ENCODE data around the gene IGSF21. TPM values are rescaled to one million over a fixed set of nuclear protein-coding genes. Genes with fewer than 3 reads are reported as not detected.

IGSF21 gene
- total RNA-seq, 5 donors from 2014 or later (not counting 1 experiment from before 2014, with no cell fraction given) = not detected

GRCh38 chr1:18312961-18313360 lies 205.4 kb downstream of the IGSF21 start:
- H3K4me1 Mint-ChIP-seq = no peaks in the 10 kb centered on the region
- DNase-seq (no peak), ATAC-seq (replicated peaks in 1 of 4) (no peak)
- Histone ChIP-seq H3K4me3 (ENCODE audit: control insufficient read depth in 1 of 2, extremely low read depth in 1 of 2, low read length in 1 of 2) (no peak overlapping the region), H3K36me3 (ENCODE audit: control insufficient read depth in 2 of 2, extremely low read depth in 1 of 2, insufficient read depth in 1 of 2, low read length in 1 of 2) (no peaks in the 10 kb centered on the region), H3K9me3 (no peaks in the 10 kb centered on the region), H3K27ac (ENCODE audit: low read length) (no peak overlapping the region), H3K4me1 (ENCODE audit: control insufficient read depth in 1 of 2, extremely low read depth in 1 of 2, insufficient read depth in 2 of 2, low read length in 2 of 2) (no peaks in the 10 kb centered on the region), H3K27me3 (replicated peaks in 1 of 2; ENCODE audit: control insufficient read depth in 2 of 2, extremely low read depth in 1 of 2, insufficient read depth in 2 of 2, low read length in 1 of 2) (peaks cover 0 to 31% of the 10 kb centered on the region in 2 experiments)
- H3K9me3 Mint-ChIP-seq = no peaks in the 10 kb centered on the region
- POLR2A ChIA-PET = no interaction called here
- no peak overlapping the region for H3K4me3 Mint-ChIP-seq
- CTCF ChIA-PET = no interaction called here
- no peak overlapping the region for H3K27ac Mint-ChIP-seq
- H3K36me3 Mint-ChIP-seq = no peaks in the 10 kb centered on the region
- WGBS (ENCODE audit: insufficient coverage) = 86% methylated on average over 8 of the region's 10 CpGs
- peaks cover 7% of the 10 kb centered on the region in 2 donors for H3K27me3 Mint-ChIP-seq

- Histone ChIP-seq H3K4me3 (ENCODE audit: control insufficient read depth in 1 of 2, extremely low read depth in 1 of 2, low read length in 1 of 2) (no peak overlapping the region), H3K27me3 (replicated peaks in 1 of 2; ENCODE audit: control insufficient read depth in 2 of 2, extremely low read depth in 1 of 2, insufficient read depth in 2 of 2, low read length in 1 of 2) (peaks cover 0 to 33% of the 10 kb centered on the region in 2 experiments), H3K4me1 (ENCODE audit: control insufficient read depth in 1 of 2, extremely low read depth in 1 of 2, insufficient read depth in 2 of 2, low read length in 2 of 2) (no peaks in the 10 kb centered on the region), H3K9me3 (no peaks in the 10 kb centered on the region), H3K27ac (ENCODE audit: low read length) (no peak overlapping the region), H3K36me3 (ENCODE audit: control insufficient read depth in 2 of 2, extremely low read depth in 1 of 2, insufficient read depth in 1 of 2, low read length in 1 of 2) (no peaks in the 10 kb centered on the region)
- ChIA-PET CTCF (no interaction called here), POLR2A (no interaction called here)
- Mint-ChIP-seq H3K27ac (no peak overlapping the region), H3K9me3 (no peaks in the 10 kb centered on the region), H3K36me3 (no peaks in the 10 kb centered on the region), H3K4me1 (no peaks in the 10 kb centered on the region), H3K27me3 (peaks cover 2 to 7% of the 10 kb centered on the region in 2 donors), H3K4me3 (no peak overlapping the region)
- DNase-seq (no peak), ATAC-seq (replicated peaks in 1 of 4) (no peak)
- 60% methylated on average over 2 of the region's 2 CpGs for WGBS (ENCODE audit: insufficient coverage)
Measured at GRCh38 chr1:18313523-18313922, 205.9 kb downstream of the IGSF21 start.

GRCh38 chr1:18314399-18314798 lies 206.8 kb downstream of the IGSF21 start:
- H3K36me3 ChIP-seq (ENCODE audit: control insufficient read depth in 2 of 2, extremely low read depth in 1 of 2, insufficient read depth in 1 of 2, low read length in 1 of 2) = no peaks in the 10 kb centered on the region
- no peak overlapping the region for H3K27ac Mint-ChIP-seq
- POLR2A ChIA-PET = no interaction called here
- H3K4me3 Mint-ChIP-seq = no peak overlapping the region
- H3K9me3 ChIP-seq = no peaks in the 10 kb centered on the region
- peaks cover 0 to 5% (median 3%) of the 10 kb centered on the region in 3 donors for H3K9me3 Mint-ChIP-seq
- no peak for ATAC-seq (replicated peaks in 1 of 4)
- CTCF ChIA-PET = no interaction called here
- no peaks in the 10 kb centered on the region for H3K4me1 Mint-ChIP-seq
- no peaks in the 10 kb centered on the region for H3K36me3 Mint-ChIP-seq
- no peak overlapping the region for H3K4me3 ChIP-seq (ENCODE audit: control insufficient read depth in 1 of 2, extremely low read depth in 1 of 2, low read length in 1 of 2)
- peaks cover 2 to 7% of the 10 kb centered on the region in 2 donors for H3K27me3 Mint-ChIP-seq
- H3K27ac ChIP-seq (ENCODE audit: low read length) = no peak overlapping the region
- H3K4me1 ChIP-seq (ENCODE audit: control insufficient read depth in 1 of 2, extremely low read depth in 1 of 2, insufficient read depth in 2 of 2, low read length in 2 of 2) = no peaks in the 10 kb centered on the region
- DNase-seq = no peak
- 76% methylated on average over 2 of the region's 9 CpGs for WGBS (ENCODE audit: insufficient coverage)
- peaks cover 0 to 25% of the 10 kb centered on the region in 2 experiments for H3K27me3 ChIP-seq (replicated peaks in 1 of 2; ENCODE audit: control insufficient read depth in 2 of 2, extremely low read depth in 1 of 2, insufficient read depth in 2 of 2, low read length in 1 of 2)

GRCh38 chr1:18315449-18315848 lies 207.9 kb downstream of the IGSF21 start:
- no peaks in the 10 kb centered on the region for H3K4me1 Mint-ChIP-seq
- Histone ChIP-seq H3K36me3 (ENCODE audit: control insufficient read depth in 2 of 2, extremely low read depth in 1 of 2, insufficient read depth in 1 of 2, low read length in 1 of 2) (no peaks in the 10 kb centered on the region), H3K4me3 (ENCODE audit: control insufficient read depth in 1 of 2, extremely low read depth in 1 of 2, low read length in 1 of 2) (no peak overlapping the region), H3K9me3 (no peaks in the 10 kb centered on the region), H3K4me1 (ENCODE audit: control insufficient read depth in 1 of 2, extremely low read depth in 1 of 2, insufficient read depth in 2 of 2, low read length in 2 of 2) (no peaks in the 10 kb centered on the region), H3K27ac (ENCODE audit: low read length) (no peak overlapping the region), H3K27me3 (replicated peaks in 1 of 2; ENCODE audit: control insufficient read depth in 2 of 2, extremely low read depth in 1 of 2, insufficient read depth in 2 of 2, low read length in 1 of 2) (peaks cover 0 to 22% of the 10 kb centered on the region in 2 experiments)
- no peak overlapping the region for H3K4me3 Mint-ChIP-seq
- H3K27ac Mint-ChIP-seq = no peak overlapping the region
- H3K27me3 Mint-ChIP-seq = peaks cover 0 to 7% of the 10 kb centered on the region in 2 donors
- WGBS (ENCODE audit: insufficient coverage) = 53% methylated on average over 1 of the region's 1 CpG
- DNase-seq (no peak), ATAC-seq (replicated peaks in 1 of 4) (no peak)
- H3K9me3 Mint-ChIP-seq = peaks cover 0 to 5% (median 3%) of the 10 kb centered on the region in 3 donors
- no peaks in the 10 kb centered on the region for H3K36me3 Mint-ChIP-seq
- CTCF ChIA-PET = no interaction called here
- POLR2A ChIA-PET = no interaction called here

GRCh38 chr1:18316764-18317163 lies 209.2 kb downstream of the IGSF21 start:
- WGBS (ENCODE audit: insufficient coverage) = no CpG with 5 or more reads among the region's 3 CpGs
- Mint-ChIP-seq H3K36me3 (no peaks in the 10 kb centered on the region), H3K27me3 (peaks cover 2 to 6% of the 10 kb centered on the region in 2 donors), H3K9me3 (peaks cover 0 to 5% (median 3%) of the 10 kb centered on the region in 3 donors), H3K4me3 (no peak overlapping the region), H3K27ac (no peak overlapping the region), H3K4me1 (no peaks in the 10 kb centered on the region)
- H3K27ac ChIP-seq (ENCODE audit: low read length) = no peak overlapping the region
- ChIA-PET POLR2A (no interaction called here), CTCF (no interaction called here)
- no peaks in the 10 kb centered on the region for H3K36me3 ChIP-seq (ENCODE audit: control insufficient read depth in 2 of 2, extremely low read depth in 1 of 2, insufficient read depth in 1 of 2, low read length in 1 of 2)
- no peaks in the 10 kb centered on the region for H3K4me1 ChIP-seq (ENCODE audit: control insufficient read depth in 1 of 2, extremely low read depth in 1 of 2, insufficient read depth in 2 of 2, low read length in 2 of 2)
- no peaks in the 10 kb centered on the region for H3K9me3 ChIP-seq
- DNase-seq = no peak
- H3K4me3 ChIP-seq (ENCODE audit: control insufficient read depth in 1 of 2, extremely low read depth in 1 of 2, low read length in 1 of 2) = no peak overlapping the region
- no peak for ATAC-seq (replicated peaks in 1 of 4)
- peaks cover 0 to 18% of the 10 kb centered on the region in 2 experiments for H3K27me3 ChIP-seq (replicated peaks in 1 of 2; ENCODE audit: control insufficient read depth in 2 of 2, extremely low read depth in 1 of 2, insufficient read depth in 2 of 2, low read length in 1 of 2)

GRCh38 chr1:18319099-18319498 lies 211.5 kb downstream of the IGSF21 start:
- no peaks in the 10 kb centered on the region for H3K4me1 ChIP-seq (ENCODE audit: control insufficient read depth in 1 of 2, extremely low read depth in 1 of 2, insufficient read depth in 2 of 2, low read length in 2 of 2)
- POLR2A ChIA-PET = no interaction called here
- H3K27me3 ChIP-seq (replicated peaks in 1 of 2; ENCODE audit: control insufficient read depth in 2 of 2, extremely low read depth in 1 of 2, insufficient read depth in 2 of 2, low read length in 1 of 2) = peaks cover 0 to 30% of the 10 kb centered on the region in 2 experiments
- no peak overlapping the region for H3K27ac ChIP-seq (ENCODE audit: low read length)
- H3K4me3 ChIP-seq (ENCODE audit: control insufficient read depth in 1 of 2, extremely low read depth in 1 of 2, low read length in 1 of 2) = no peak overlapping the region
- no peaks in the 10 kb centered on the region for H3K36me3 ChIP-seq (ENCODE audit: control insufficient read depth in 2 of 2, extremely low read depth in 1 of 2, insufficient read depth in 1 of 2, low read length in 1 of 2)
- H3K4me3 Mint-ChIP-seq = no peak overlapping the region
- no peaks in the 10 kb centered on the region for H3K9me3 ChIP-seq
- peaks cover 0 to 5% (median 3%) of the 10 kb centered on the region in 3 donors for H3K9me3 Mint-ChIP-seq
- no peak overlapping the region for H3K27ac Mint-ChIP-seq
- peaks cover 12 to 18% of the 10 kb centered on the region in 2 donors for H3K27me3 Mint-ChIP-seq
- H3K36me3 Mint-ChIP-seq = no peaks in the 10 kb centered on the region
- ATAC-seq (replicated peaks in 1 of 4) (no peak), DNase-seq (no peak)
- CTCF ChIA-PET = no interaction called here
- H3K4me1 Mint-ChIP-seq = no peaks in the 10 kb centered on the region

- Mint-ChIP-seq H3K4me1 (no peaks in the 10 kb centered on the region), H3K9me3 (peaks cover 0 to 5% (median 3%) of the 10 kb centered on the region in 3 donors), H3K36me3 (no peaks in the 10 kb centered on the region), H3K4me3 (no peak overlapping the region), H3K27me3 (peaks cover 15 to 26% of the 10 kb centered on the region in 2 donors), H3K27ac (no peak overlapping the region)
- Histone ChIP-seq H3K27me3 (replicated peaks in 1 of 2; ENCODE audit: control insufficient read depth in 2 of 2, extremely low read depth in 1 of 2, insufficient read depth in 2 of 2, low read length in 1 of 2) (peaks cover 0 to 26% of the 10 kb centered on the region in 2 experiments), H3K4me3 (ENCODE audit: control insufficient read depth in 1 of 2, extremely low read depth in 1 of 2, low read length in 1 of 2) (no peak overlapping the region), H3K4me1 (ENCODE audit: control insufficient read depth in 1 of 2, extremely low read depth in 1 of 2, insufficient read depth in 2 of 2, low read length in 2 of 2) (no peaks in the 10 kb centered on the region), H3K9me3 (no peaks in the 10 kb centered on the region), H3K36me3 (ENCODE audit: control insufficient read depth in 2 of 2, extremely low read depth in 1 of 2, insufficient read depth in 1 of 2, low read length in 1 of 2) (no peaks in the 10 kb centered on the region), H3K27ac (ENCODE audit: low read length) (no peak overlapping the region)
- DNase-seq (no peak), ATAC-seq (replicated peaks in 1 of 4) (no peak)
- CTCF ChIA-PET = no interaction called here
- POLR2A ChIA-PET = no interaction called here
- 79% methylated on average over 5 of the region's 7 CpGs for WGBS (ENCODE audit: insufficient coverage)
Measured at GRCh38 chr1:18320051-18320450, 212.5 kb downstream of the IGSF21 start.

Data from T-cell (primary cell).